HEK293T (cell line): ENCODE data around the gene MTHFR.

ENCODE experiments used
- CTCF ChIA-PET: fragments of 350-600 bp; formaldehyde crosslinking; extraction: SDS; loops from one replicate; lab custom pipeline; 2021; ENCODE audit warnings: antibody characterized with exemption, inconsistent platforms; lab: Yijun Ruan, JAX
- POLR2A ChIA-PET: fragments of 350-600 bp; formaldehyde crosslinking; extraction: SDS; loops from one replicate; lab custom pipeline; 2020; ENCODE audit warnings: antibody characterized with exemption, inconsistent platforms; lab: Yijun Ruan, JAX
- DNase-seq: peaks from one replicate; pipeline ENCODE4 v3.0.0; 2012; ENCODE audit warnings: mixed read lengths; ENCODE audit errors: extremely low spot score
- ARNT ChIP-seq: fragments of 450-650 bp; IDR thresholded peaks from 2 replicates; pipeline ENCODE4 v1.6.1; 2017; ENCODE audit warnings: mild to moderate bottlenecking
- BHLHE40 ChIP-seq: fragments of 450-650 bp; IDR thresholded peaks from 2 replicates; pipeline ENCODE4 v1.6.1; 2016; ENCODE audit warnings: mild to moderate bottlenecking, moderate library complexity, borderline replicate concordance
- CTBP1 ChIP-seq: fragments of 450-650 bp; IDR thresholded peaks from 2 replicates; pipeline ENCODE4 v1.6.1; 2016; ENCODE audit warnings: borderline replicate concordance
- ELF4 ChIP-seq: fragments of 450-650 bp; IDR thresholded peaks from 2 replicates; pipeline ENCODE4 v1.6.1; 2017; ENCODE audit warnings: antibody characterized with exemption
- FOXA1 ChIP-seq: fragments of 450-650 bp; IDR thresholded peaks from 2 replicates; pipeline ENCODE4 v1.6.1; 2016; ENCODE audit warnings: mild to moderate bottlenecking
- FOXM1 ChIP-seq: fragments of 450-650 bp; IDR thresholded peaks from 2 replicates; pipeline ENCODE4 v1.6.1; 2017; ENCODE audit warnings: mild to moderate bottlenecking, borderline replicate concordance
- HDGF ChIP-seq: fragments of 450-650 bp; IDR thresholded peaks from 2 replicates; pipeline ENCODE4 v1.6.1; 2017; ENCODE audit warnings: antibody characterized with exemption, borderline replicate concordance
- L3MBTL2 ChIP-seq: fragments of 450-650 bp; conservative IDR thresholded peaks from 2 replicates; pipeline ENCODE4 v1.6.1; 2016; ENCODE audit warnings: mild to moderate bottlenecking
- LEF1 ChIP-seq: fragments of 450-650 bp; IDR thresholded peaks from 2 replicates; pipeline ENCODE4 v1.6.1; 2017; ENCODE audit warnings: mild to moderate bottlenecking, borderline replicate concordance
- NFRKB ChIP-seq: fragments of 450-650 bp; IDR thresholded peaks from 2 replicates; pipeline ENCODE4 v1.6.1; 2016; ENCODE audit warnings: mild to moderate bottlenecking, moderate library complexity
- SP1 ChIP-seq: fragments of 450-650 bp; IDR thresholded peaks from 2 replicates; pipeline ENCODE4 v1.6.1; 2017
- SUZ12 ChIP-seq: fragments of 450-650 bp; IDR thresholded peaks from 2 replicates; pipeline ENCODE4 v1.6.1; 2016; ENCODE audit warnings: mild to moderate bottlenecking
- ZNF384 ChIP-seq: fragments of 450-650 bp; IDR thresholded peaks from 2 replicates; pipeline ENCODE4 v1.6.1; 2016
- TF ChIP-seq, protein P1 (sequence below): fragments of 450-650 bp; IDR thresholded peaks from 2 replicates; pipeline ENCODE4 v1.6.1; 2016

Gene MTHFR

DNA sequence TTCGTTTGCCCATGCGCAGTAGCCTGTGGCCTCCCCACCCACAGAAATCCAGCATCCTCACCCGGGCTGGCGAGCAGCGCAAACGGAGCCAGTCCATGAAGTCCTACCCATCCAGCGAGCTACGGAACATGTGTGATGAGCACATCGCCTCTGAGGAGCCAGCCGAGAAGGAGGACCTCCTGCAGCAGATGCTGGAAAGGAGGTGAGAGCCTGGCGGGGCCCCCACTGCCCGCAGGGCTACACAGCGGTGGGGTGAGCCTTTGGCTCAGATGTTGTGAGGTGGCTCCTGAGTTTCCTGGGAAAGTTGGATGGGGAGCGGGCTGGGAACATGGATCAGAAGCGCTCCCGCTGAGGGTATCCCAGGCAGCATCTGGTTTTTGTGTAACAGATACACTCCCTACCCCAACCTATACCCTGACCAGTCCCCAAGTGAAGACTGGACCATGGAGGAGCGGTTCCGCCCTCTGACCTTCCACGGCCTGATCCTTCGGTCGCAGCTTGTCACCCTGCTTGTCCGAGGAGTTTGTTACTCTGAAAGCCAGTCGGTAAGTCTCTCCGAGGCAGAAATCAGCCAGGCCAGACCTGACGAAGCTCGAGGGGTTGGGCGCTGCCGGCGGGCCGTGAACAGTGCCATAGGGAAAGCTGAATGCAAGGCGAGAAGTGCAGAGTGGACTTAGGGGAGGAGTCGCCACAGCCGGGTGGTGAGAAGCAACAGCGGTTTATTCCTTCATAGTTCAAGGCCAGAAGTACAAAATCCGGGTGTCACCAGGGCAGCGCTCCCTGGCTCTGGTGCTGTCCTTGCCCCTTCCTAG is 31.4 kb upstream of the MTHFR start:
- ChIA-PET CTCF (interaction anchor here (0.6 to 3.7 kb wide), 4 partner anchors 10 to 130 kb away, joined by 3 to 17 read pairs (median 6); partner anchors contain the start of gene NPPA), POLR2A (interaction anchor here (2.0 kb wide), 1 partner anchor 70 kb away, joined by 11 read pairs; no protein-coding TSS in a partner anchor)
- DNase-seq, result no peak
- TF ChIP-seq FOXA1 (no peak), LEF1 (no peak), NFRKB (no peak), ELF4 (no peak), FOXM1 (no peak)

DNA sequence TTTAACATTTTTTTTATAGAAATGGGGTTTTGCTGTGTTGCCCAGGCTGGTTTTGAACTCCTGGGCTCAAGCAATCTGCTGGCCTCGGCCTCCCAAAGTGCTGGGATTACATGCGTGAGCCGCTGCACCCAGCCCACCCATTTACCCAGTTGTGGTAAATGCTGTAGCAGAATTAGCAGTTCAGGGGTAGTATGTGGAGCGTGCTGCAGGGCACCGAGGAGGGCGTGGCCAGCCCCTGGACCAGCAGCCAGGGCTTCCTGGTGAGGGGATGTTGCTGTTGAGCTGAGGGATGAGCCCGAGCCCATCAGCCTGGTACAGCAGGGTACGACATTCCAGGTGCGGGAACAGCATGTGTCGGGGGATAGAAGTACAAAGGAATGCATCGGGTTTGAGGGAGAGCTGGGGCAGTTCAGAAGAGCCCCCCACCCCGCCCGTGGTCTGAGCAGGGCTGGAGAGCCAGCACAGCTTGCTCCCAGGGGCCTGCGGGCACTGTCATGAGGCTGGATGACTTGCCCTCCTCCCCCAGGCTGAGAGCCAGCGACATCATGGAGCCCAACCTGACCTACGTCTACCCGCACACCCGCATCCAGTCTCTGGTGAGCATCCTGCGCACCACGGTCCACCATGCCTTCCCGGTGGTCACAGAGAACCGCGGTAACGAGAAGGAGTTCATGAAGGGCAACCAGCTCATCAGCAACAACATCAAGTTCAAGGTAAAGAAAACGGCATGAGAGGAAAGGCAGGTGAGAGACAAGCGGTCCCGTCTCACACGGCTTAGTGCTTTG is 29.9 kb upstream of the MTHFR start:
- POLR2A ChIA-PET, result interaction anchor here (2.0 kb wide), 1 partner anchor 72 kb away, joined by 11 read pairs; no protein-coding TSS in a partner anchor
- CTCF ChIA-PET, result interaction anchor here (0.6 to 3.7 kb wide), 3 partner anchors 57 to 195 kb away, joined by 3 to 17 read pairs (median 3); no protein-coding TSS in a partner anchor
- DNase-seq, result no peak
- no peak for TF ChIP-seq LEF1

DNA sequence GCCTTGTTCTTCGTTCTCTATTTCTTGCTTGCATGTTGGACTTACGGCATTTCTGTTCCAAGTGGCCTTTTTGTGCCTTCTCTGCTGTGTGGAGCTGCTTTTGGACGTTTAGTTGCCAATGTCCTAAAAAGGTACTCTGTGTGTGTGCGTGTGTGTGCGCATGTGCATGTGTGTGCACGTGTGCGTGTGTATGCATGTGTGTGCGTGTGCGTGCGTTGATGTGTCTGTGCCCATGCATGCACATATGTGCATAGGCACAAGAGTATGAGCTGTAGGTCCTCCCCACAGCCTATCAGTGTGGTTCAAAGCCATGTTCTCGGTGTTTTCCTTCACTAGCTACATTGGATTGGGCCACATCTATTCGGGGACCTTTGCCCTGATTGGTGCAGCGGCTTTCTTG is 28.1 kb upstream of the MTHFR start:
- CTCF ChIA-PET, result no interaction called here
- POLR2A ChIA-PET, result interaction anchor here (1.1 kb wide), 1 partner anchor 76 kb away, joined by 3 read pairs; no protein-coding TSS in a partner anchor

DNA sequence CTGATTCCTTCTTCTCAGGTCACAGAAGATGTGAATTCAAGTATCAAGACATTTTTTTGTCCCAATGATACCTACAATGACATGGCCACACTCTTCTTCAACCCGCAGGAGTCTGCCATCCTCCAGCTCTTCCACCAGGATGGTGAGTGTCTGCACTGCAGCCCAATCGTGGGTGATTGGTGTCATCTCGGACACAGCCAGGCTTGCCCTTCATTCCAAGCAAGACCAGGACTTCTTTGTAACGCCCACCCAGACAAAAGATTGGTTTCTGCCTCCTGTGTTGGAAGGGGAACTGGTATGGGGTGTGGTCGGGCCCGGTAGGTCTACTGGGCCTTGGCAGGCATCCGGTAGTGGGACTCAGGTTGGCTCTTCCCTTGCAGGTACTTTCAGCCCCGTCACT is 27.7 kb upstream of the MTHFR start:
- POLR2A ChIA-PET, result interaction anchor here (1.1 kb wide), 1 partner anchor 76 kb away, joined by 3 read pairs; no protein-coding TSS in a partner anchor

More for the DNA sequence above, 28.1 kb upstream of the MTHFR start:
- TF ChIP-seq ELF4, result no peak
- no peak for TF ChIP-seq ZNF384
- no peak for DNase-seq

DNA sequence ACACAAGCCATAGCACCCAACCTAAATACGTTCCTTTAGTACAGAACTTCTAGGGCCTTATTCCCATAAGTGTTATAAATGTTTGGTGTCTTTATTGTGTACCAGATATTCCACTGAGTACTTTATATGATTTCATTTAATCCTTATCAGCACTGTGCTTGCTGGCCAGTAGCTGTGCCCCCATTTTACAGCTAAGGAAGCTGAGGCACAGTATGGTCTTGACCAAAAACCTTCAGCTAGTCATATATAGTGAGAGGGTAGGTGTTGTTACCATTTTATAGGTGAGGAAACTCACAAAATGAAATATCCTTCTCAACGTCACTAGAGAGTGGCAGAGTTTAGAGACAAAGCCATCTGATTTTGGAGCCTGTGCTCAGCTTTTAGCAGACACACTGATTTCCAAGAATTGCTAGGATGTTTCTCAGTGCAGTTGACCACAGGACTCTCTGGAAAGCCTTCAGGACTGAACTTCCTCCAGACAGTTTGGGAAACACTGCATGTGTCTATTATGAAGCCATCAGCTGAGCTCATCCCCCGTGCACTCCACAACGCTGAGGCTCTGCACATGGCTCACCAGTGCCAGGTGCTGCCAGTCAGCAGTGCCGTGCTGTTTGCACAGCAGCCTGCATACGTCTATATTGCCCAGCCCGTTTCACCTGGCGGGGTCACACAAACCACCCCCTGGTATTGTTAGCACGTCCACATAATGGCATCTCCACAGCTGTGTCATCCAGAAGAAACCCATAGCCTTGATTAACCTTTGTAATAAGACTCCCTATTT is 26.4 kb upstream of the MTHFR start:
- DNase-seq, result no peak
- POLR2A ChIA-PET, result interaction anchor here (1.1 to 1.2 kb wide), 2 partner anchors 25 to 77 kb away, joined by 3 to 6 read pairs; no protein-coding TSS in a partner anchor
- CTCF ChIA-PET, result no interaction called here
- TF ChIP-seq HDGF (no peak), NFRKB (no peak), LEF1 (no peak), FOXM1 (no peak)

More for the DNA sequence above, 27.7 kb upstream of the MTHFR start:
- TF ChIP-seq FOXA1, result no peak
- DNase-seq, result no peak
- CTCF ChIA-PET, result no interaction called here

DNA sequence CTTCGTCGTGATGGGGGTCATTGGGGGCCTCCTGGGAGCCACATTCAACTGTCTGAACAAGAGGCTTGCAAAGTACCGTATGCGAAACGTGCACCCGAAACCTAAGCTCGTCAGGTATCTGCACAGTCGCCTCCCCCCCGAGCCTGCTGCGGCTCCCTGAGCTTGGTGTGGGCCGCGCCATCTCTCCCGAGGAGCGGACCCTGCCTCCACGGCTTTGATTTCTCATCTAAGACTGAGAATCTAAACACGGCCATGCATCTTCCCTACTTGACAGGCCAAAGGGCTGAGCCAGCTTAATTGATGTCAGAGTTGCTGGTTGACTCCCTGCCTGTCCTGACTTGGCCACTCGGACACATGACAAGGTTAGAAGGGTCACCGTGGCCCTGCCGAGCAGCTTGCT is 22.7 kb upstream of the MTHFR start:
- TF ChIP-seq CTBP1 (no peak), NFRKB (no peak), SUZ12 (no peak), ZNF384 (no peak), FOXA1 (no peak), ELF4 (no peak), FOXM1 (no peak)
- ChIA-PET CTCF (no interaction called here), POLR2A (no interaction called here)
- no peak for DNase-seq

DNA sequence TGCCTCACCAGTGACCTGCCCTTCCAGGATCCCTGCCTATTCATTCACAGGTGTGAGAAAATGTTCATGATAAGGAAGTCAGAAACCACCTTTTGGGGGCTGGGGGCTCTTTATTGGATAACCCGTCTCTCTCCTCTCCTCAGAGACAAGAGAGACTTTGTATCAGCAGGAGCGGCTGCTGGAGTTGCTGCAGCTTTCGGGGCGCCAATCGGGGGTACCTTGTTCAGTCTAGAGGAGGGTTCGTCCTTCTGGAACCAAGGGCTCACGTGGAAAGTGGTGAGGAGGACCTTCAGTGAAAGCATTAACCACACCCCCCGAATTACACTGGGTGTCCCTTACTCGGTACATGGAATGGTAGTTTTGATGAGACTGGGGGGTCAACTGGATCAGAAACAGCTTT is 21.2 kb upstream of the MTHFR start:
- TF ChIP-seq SUZ12, result no peak
- TF ChIP-seq HDGF, result no peak
- no peak for TF ChIP-seq L3MBTL2
- no peak for TF ChIP-seq FOXA1
- TF ChIP-seq BHLHE40, result no peak
- no peak for TF ChIP-seq ZNF384
- TF ChIP-seq CTBP1, result no peak
- TF ChIP-seq, protein P1, sequence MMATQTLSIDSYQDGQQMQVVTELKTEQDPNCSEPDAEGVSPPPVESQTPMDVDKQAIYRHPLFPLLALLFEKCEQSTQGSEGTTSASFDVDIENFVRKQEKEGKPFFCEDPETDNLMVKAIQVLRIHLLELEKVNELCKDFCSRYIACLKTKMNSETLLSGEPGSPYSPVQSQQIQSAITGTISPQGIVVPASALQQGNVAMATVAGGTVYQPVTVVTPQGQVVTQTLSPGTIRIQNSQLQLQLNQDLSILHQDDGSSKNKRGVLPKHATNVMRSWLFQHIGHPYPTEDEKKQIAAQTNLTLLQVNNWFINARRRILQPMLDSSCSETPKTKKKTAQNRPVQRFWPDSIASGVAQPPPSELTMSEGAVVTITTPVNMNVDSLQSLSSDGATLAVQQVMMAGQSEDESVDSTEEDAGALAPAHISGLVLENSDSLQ, result no peak
- no peak for TF ChIP-seq LEF1
- TF ChIP-seq FOXM1, result no peak
- ChIA-PET POLR2A (no interaction called here), CTCF (no interaction called here)
- DNase-seq, result no peak

DNA sequence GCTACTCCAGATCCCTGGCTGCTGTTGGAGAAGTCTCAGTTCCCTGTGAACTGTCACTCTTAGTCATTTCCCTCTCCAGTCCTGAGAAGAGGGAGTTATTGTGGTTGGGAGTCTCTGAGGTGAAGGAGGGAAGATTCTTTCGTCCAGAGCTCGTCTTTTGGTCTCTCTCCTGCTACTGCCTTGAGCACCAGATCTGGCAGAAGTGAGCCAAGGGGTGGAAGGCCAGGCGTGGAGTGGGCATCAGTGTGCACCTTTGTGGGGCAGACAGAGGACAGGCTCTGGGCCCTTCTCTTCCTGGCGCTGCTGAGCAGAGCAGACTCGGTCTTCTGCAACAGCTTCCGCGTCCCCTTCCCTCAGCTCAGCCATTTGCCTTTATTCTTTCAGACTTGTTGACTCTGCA is 19.4 kb upstream of the MTHFR start:
- TF ChIP-seq HDGF (no peak), SUZ12 (no peak), FOXA1 (no peak), ARNT (no peak), ZNF384 (no peak), FOXM1 (no peak), BHLHE40 (no peak), ELF4 (no peak), SP1 (no peak)
- no peak for DNase-seq
- CTCF ChIA-PET, result no interaction called here
- POLR2A ChIA-PET, result no interaction called here
